DOHH2 (cell line): Measurements from ENCODE around the gene VPS37C.

Experiments
- H3F3A ChIP-seq: fragments of 200-600 bp; sonication (generic), shearing (Covaris generic); 2 replicates; pipeline ENCODE4 v1.6.0; 2016; ENCODE audit warnings: antibody characterized with exemption, mild to moderate bottlenecking; ENCODE audit not compliant: control insufficient read depth, insufficient read depth
- H3K27ac ChIP-seq: fragments of 200-600 bp; sonication (generic); 2 replicates; pipeline ENCODE4 v1.5.1; 2014; ENCODE audit warnings: low read depth, mild to moderate bottlenecking, low read length, moderate library complexity
- H3K27me3 ChIP-seq: fragments of 200-600 bp; sonication (generic); 2 replicates; pipeline ENCODE4 v1.6.1; 2014; ENCODE audit warnings: mild to moderate bottlenecking, low read length, mixed read lengths; ENCODE audit not compliant: control insufficient read depth
- H3K36me3 ChIP-seq: fragments of 200-600 bp; sonication (generic); 2 replicates; pipeline ENCODE4 v1.6.1; 2014; ENCODE audit warnings: mild to moderate bottlenecking, low read length, moderate library complexity, mixed read lengths; ENCODE audit not compliant: control insufficient read depth
- H3K4me1 ChIP-seq: fragments of 200-600 bp; sonication (generic); 2 replicates; pipeline ENCODE4 v1.6.1; 2014; ENCODE audit warnings: mild to moderate bottlenecking, low read length, mixed read lengths; ENCODE audit not compliant: control insufficient read depth
- H3K4me2 ChIP-seq: fragments of 200-600 bp; sonication (generic); 2 replicates; pipeline ENCODE4 v1.6.0; 2014; ENCODE audit warnings: mild to moderate bottlenecking, low read length, moderate library complexity
- H3K4me3 ChIP-seq: fragments of 200-600 bp; sonication (generic); 2 replicates; pipeline ENCODE4 v1.5.1; 2014; ENCODE audit warnings: mild to moderate bottlenecking, low read length, mixed read lengths
- H3K79me2 ChIP-seq: fragments of 200-600 bp; sonication (generic); 2 replicates; pipeline ENCODE4 v1.6.1; 2014; ENCODE audit warnings: mild to moderate bottlenecking, low read length, mixed read lengths; ENCODE audit not compliant: control insufficient read depth
- H3K9me2 ChIP-seq: fragments of 200-600 bp; sonication (generic); replicated peaks from 2 replicates; pipeline ENCODE4 v1.6.1; 2014; ENCODE audit warnings: mild to moderate bottlenecking, low read length, mixed read lengths; ENCODE audit not compliant: control insufficient read depth
- H3K9me3 ChIP-seq: fragments of 200-600 bp; sonication (generic); 2 replicates; pipeline ENCODE4 v1.6.1; 2014; ENCODE audit warnings: antibody characterized with exemption, low read length, mixed read lengths; ENCODE audit not compliant: control insufficient read depth, insufficient read depth
- H4K20me1 ChIP-seq: fragments of 200-600 bp; sonication (generic); 2 replicates; pipeline ENCODE4 v1.6.0; 2014; ENCODE audit warnings: low read depth, mild to moderate bottlenecking, antibody characterized with exemption, low read length, moderate library complexity; ENCODE audit not compliant: control insufficient read depth, insufficient read depth
- EZH2phosphoT487 ChIP-seq: fragments of 200-600 bp; sonication (generic); IDR thresholded peaks from 2 replicates; pipeline ENCODE4 v1.6.1; 2017; ENCODE audit warnings: borderline replicate concordance, mild to moderate bottlenecking, antibody characterized with exemption, low read length, moderate library complexity, mixed read lengths
- TF ChIP-seq, protein P1 (sequence below): fragments of 200-600 bp; sonication (generic); IDR thresholded peaks from one replicate; pipeline ENCODE4 v1.5.1; 2014; ENCODE audit warnings: antibody characterized with exemption, mild to moderate bottlenecking, low read depth, low read length; ENCODE audit not compliant: poor library complexity, severe bottlenecking

VPS37C gene

GRCh38 chr11:61172888-61173287 is 11.7 kb upstream of the VPS37C start:
- peaks cover 7% of the 10 kb centered on the region for H3K27me3 ChIP-seq

DNA sequence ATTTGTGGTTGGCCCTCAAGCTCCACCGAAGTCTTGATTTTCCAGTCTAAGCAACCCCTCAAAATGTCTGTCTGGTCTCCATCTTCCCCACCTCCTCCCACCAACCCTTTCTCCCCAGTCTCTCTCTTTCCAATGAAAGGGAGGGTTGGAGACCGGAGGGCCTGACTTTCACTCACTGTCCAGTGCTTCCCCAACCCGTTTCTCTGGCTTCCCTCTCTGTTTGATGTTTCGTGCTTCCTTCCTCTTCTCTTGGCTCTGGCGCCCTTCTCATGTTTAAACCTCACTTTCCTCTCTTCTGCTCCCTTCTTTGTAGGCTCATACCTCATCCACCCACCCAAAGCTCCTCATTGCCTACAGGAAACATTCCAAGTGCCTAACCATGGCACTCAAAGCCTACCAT is 11.1 kb upstream of the VPS37C start:
- Histone ChIP-seq H3K79me2 (no peaks in the 10 kb centered on the region), H3K36me3 (no peaks in the 10 kb centered on the region), H3K9me3 (no peaks in the 10 kb centered on the region), H3K9me2 (no peaks in the 10 kb centered on the region), H3K27ac (no peak overlapping the region), H4K20me1 (no peaks in the 10 kb centered on the region), H3K27me3 (peaks cover 7% of the 10 kb centered on the region), H3K4me2 (no peak overlapping the region), H3K4me1 (peaks cover 27% of the 10 kb centered on the region), H3K4me3 (no peak overlapping the region), H3F3A (no peaks in the 10 kb centered on the region)
- no peak for TF ChIP-seq EZH2phosphoT487
- TF ChIP-seq, protein P1, sequence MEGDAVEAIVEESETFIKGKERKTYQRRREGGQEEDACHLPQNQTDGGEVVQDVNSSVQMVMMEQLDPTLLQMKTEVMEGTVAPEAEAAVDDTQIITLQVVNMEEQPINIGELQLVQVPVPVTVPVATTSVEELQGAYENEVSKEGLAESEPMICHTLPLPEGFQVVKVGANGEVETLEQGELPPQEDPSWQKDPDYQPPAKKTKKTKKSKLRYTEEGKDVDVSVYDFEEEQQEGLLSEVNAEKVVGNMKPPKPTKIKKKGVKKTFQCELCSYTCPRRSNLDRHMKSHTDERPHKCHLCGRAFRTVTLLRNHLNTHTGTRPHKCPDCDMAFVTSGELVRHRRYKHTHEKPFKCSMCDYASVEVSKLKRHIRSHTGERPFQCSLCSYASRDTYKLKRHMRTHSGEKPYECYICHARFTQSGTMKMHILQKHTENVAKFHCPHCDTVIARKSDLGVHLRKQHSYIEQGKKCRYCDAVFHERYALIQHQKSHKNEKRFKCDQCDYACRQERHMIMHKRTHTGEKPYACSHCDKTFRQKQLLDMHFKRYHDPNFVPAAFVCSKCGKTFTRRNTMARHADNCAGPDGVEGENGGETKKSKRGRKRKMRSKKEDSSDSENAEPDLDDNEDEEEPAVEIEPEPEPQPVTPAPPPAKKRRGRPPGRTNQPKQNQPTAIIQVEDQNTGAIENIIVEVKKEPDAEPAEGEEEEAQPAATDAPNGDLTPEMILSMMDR = no peak

More at GRCh38 chr11:61172888-61173287, 11.7 kb upstream of the VPS37C start:
- H3K4me2 ChIP-seq = no peak overlapping the region
- no peaks in the 10 kb centered on the region for H3K9me2 ChIP-seq
- H3K79me2 ChIP-seq = no peaks in the 10 kb centered on the region
- H3K9me3 ChIP-seq = no peaks in the 10 kb centered on the region
- no peaks in the 10 kb centered on the region for H4K20me1 ChIP-seq
- no peak overlapping the region for H3K27ac ChIP-seq
- no peak overlapping the region for H3K4me3 ChIP-seq
- H3K4me1 ChIP-seq = peaks cover 21% of the 10 kb centered on the region
- no peaks in the 10 kb centered on the region for H3F3A ChIP-seq
- H3K36me3 ChIP-seq = no peaks in the 10 kb centered on the region
- TF ChIP-seq, protein P1 = no peak
- no peak for TF ChIP-seq EZH2phosphoT487

GRCh38 chr11:61171907-61172306 is 10.7 kb upstream of the VPS37C start:
- no peaks in the 10 kb centered on the region for H3K79me2 ChIP-seq
- no peaks in the 10 kb centered on the region for H4K20me1 ChIP-seq
- no peak overlapping the region for H3K4me2 ChIP-seq
- peaks cover 30% of the 10 kb centered on the region for H3K4me1 ChIP-seq
- no peak overlapping the region for H3K4me3 ChIP-seq
- H3K36me3 ChIP-seq = no peaks in the 10 kb centered on the region
- H3K9me2 ChIP-seq = no peaks in the 10 kb centered on the region
- H3K27ac ChIP-seq = no peak overlapping the region
- peaks cover 7% of the 10 kb centered on the region for H3K27me3 ChIP-seq
- H3F3A ChIP-seq = no peaks in the 10 kb centered on the region
- H3K9me3 ChIP-seq = no peaks in the 10 kb centered on the region
- TF ChIP-seq, protein P1 = no peak
- TF ChIP-seq EZH2phosphoT487 = no peak

GRCh38 chr11:61170566-61170965 is 9.3 kb upstream of the VPS37C start:
- H3K4me3 ChIP-seq = no peak overlapping the region
- H3K27me3 ChIP-seq = peaks cover 7% of the 10 kb centered on the region
- no peak overlapping the region for H3K4me2 ChIP-seq
- no peaks in the 10 kb centered on the region for H3K36me3 ChIP-seq
- no peaks in the 10 kb centered on the region for H4K20me1 ChIP-seq
- H3K27ac ChIP-seq = no peak overlapping the region
- no peak for TF ChIP-seq EZH2phosphoT487
- TF ChIP-seq, protein P1 = no peak
- H3K4me1 ChIP-seq = peaks cover 30% of the 10 kb centered on the region
- no peaks in the 10 kb centered on the region for H3K9me2 ChIP-seq
- H3K79me2 ChIP-seq = no peaks in the 10 kb centered on the region
- H3K9me3 ChIP-seq = no peaks in the 10 kb centered on the region
- no peaks in the 10 kb centered on the region for H3F3A ChIP-seq
